Ovary (tissue), 9 donors: Measurements from ENCODE around the gene TP73. TPM values are rescaled to one million over a fixed set of nuclear protein-coding genes. Genes with fewer than 3 reads are reported as not detected.

Source experiments
- DNase-seq, 5 donors: peaks; one replicate each; pipeline ENCODE4 v3.0.0-alpha.2; 2019 to 2020
- H3K27ac ChIP-seq, 2 donors: fragments of 200-600 bp; one replicate each; pipeline versions ENCODE4 v1.5.1 to v1.8.0; 2019 to 2022
- H3K27me3 ChIP-seq: fragments of 200-600 bp; one replicate; pipeline ENCODE4 v1.8.0; 2022
- H3K36me3 ChIP-seq: fragments of 200-600 bp; sonication (generic); one replicate; pipeline ENCODE4 v1.5.1; 2019
- H3K4me1 ChIP-seq: one replicate; pipeline ENCODE4 v1.8.1; 2013; ENCODE audit warnings: mild to moderate bottlenecking, moderate library complexity; ENCODE audit not compliant: insufficient read depth
- H3K4me3 ChIP-seq: fragments of 200-600 bp; sonication (generic); one replicate; pipeline ENCODE4 v1.5.1; 2017
- H3K9me3 ChIP-seq, 2 donors: fragments of 200-600 bp in 1 of 2; sonication (generic) in 1 of 2; one replicate each; pipeline versions ENCODE4 v1.5.1 to v1.8.1; 2013 to 2019; ENCODE audit warnings: mild to moderate bottlenecking in 1 of 2, moderate library complexity in 1 of 2
- EP300 ChIP-seq: sonication (generic); formaldehyde crosslinking; IDR thresholded peaks from one replicate; pipeline ENCODE4 v1.6.1; 2017; ENCODE audit warnings: antibody characterized with exemption
- POLR2A ChIP-seq: fragments of 450-650 bp; IDR thresholded peaks from one replicate; pipeline ENCODE4 v1.6.1; 2017; ENCODE audit warnings: antibody characterized with exemption, mild to moderate bottlenecking, moderate library complexity
- WGBS, 3 donors: extraction: QIAGEN DNeasy Blood & Tissue Kit in 1 of 3; methylation state at CpG; one replicate each; pipeline versions ENCODE4 v1.1.5 to v1.1.7; 2013 to 2017; 5-methylcytosine and 5-hydroxymethylcytosine counted together
- intact Hi-C, 4 donors: fragments of 100-400 bp; cut with DNase I; formaldehyde crosslinking; loops; one replicate each; pipeline versions ENCODE4 v1.11.0 to v1.15.1; 2022 to 2023
- polyA plus RNA-seq, 2 donors: library from polyadenylated mRNA; stranded (reverse); fragments of 200-250 nt in 1 of 2; fragments of 350-450 nt in 1 of 2; fragmentation: Illumina TruSeq in 1 of 2; extraction: RNeasy Lipid Tissue Mini Kit (QIAGEN cat#74804) in 1 of 2; gene quantifications; one replicate each; pipeline ENCODE4 v1.2.3, GENCODE V29; 2013 to 2014
- small RNA-seq: library from RNA; depleted of rRNA; stranded (forward); fragments of <200 nt; gene quantifications from one replicate; pipeline ENCODE3, GENCODE V24; 2016
- total RNA-seq, 7 donors: library from RNA; depleted of rRNA in 2 of 7; stranded (reverse); fragments of >200 nt in 2 of 7; fragmentation: NEBNext Ultra II Directional in 3 of 7; extraction: Animal tissue kit (Norgen Biotek cat#: 25700) in 3 of 7; gene quantifications; one replicate each; pipeline versions ENCODE4 v1.1.0 to v1.2.4, GENCODE V29; 2016 to 2023
- TF ChIP-seq, protein P1 (sequence below), 3 donors: fragments of 450-650 bp in 2 of 3; fragments of 200-600 bp in 1 of 3; IDR thresholded peaks; one replicate each; pipeline versions ENCODE4 v1.5.1 to v1.8.0; 2016 to 2022; ENCODE audit warnings: antibody characterized with exemption in 3 of 3, mild to moderate bottlenecking in 1 of 3
- donor health status: DM: no; HTN: no; CAD: no; lungs with moderate emphysema.
- donor health status: DM: no; HTN: no; CAD: no.
- donor health status: Bipolar disorder and iron deficiency.
- donor health status: DM: yes; HTN: yes; CAD: no.
- donor health status: DM: no; HTN: no; CAD: no.
- donor health status: DM: yes; HTN: yes; CAD: no.

The TP73 gene
- total and polyA plus RNA-seq, 9 donors = 0.03 to 7.5 (median 0.42) TPM

DNA sequence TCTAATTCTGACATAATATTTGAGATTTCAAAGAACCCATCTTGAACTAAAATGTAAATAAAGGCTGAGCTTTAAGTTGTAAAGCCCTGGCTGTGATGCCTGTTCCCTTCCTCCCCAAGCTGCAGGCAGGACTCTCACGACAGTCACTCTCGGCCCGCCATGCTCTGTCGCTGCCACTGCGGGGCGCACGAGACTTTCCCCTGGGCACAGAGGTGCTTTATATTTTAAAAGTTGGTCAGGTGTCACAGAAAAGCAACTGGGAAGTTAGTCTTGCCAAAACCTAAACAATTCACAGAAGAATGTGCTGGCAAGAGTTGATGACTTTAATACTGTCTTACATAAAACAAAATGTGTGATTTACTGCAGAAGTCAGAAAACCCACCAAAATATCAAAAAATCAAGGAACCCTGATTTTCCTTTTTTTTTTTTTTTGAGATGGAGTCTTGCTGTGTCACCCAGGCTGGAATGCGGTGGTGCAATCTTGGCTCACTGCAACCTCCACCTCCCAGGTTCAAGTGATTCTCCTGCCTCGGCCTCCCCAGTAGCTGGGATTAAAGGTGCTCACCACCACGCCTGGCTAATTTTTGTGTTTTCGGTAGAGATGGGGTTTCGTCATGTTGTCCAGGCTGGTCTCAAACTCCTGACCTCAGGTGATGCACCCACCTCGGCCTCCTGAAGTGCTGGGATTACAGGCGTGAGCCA is 133.3 kb downstream of the TP73 start:
- intact Hi-C loops = no loop called here
- WGBS, 3 donors = 73 to 83% (median 81%) methylated on average over 14 of the region's 14 CpGs
- TF ChIP-seq POLR2A (no peak), EP300 (no peak)
- TF ChIP-seq, protein P1, sequence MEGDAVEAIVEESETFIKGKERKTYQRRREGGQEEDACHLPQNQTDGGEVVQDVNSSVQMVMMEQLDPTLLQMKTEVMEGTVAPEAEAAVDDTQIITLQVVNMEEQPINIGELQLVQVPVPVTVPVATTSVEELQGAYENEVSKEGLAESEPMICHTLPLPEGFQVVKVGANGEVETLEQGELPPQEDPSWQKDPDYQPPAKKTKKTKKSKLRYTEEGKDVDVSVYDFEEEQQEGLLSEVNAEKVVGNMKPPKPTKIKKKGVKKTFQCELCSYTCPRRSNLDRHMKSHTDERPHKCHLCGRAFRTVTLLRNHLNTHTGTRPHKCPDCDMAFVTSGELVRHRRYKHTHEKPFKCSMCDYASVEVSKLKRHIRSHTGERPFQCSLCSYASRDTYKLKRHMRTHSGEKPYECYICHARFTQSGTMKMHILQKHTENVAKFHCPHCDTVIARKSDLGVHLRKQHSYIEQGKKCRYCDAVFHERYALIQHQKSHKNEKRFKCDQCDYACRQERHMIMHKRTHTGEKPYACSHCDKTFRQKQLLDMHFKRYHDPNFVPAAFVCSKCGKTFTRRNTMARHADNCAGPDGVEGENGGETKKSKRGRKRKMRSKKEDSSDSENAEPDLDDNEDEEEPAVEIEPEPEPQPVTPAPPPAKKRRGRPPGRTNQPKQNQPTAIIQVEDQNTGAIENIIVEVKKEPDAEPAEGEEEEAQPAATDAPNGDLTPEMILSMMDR (IDR thresholded peaks at IDR 0.05) = no peak
- H3K4me3 ChIP-seq = no peak overlapping the region
- no peaks in the 10 kb centered on the region for H3K9me3 ChIP-seq
- peaks cover 2% of the 10 kb centered on the region for H3K4me1 ChIP-seq
- DNase-seq = no peak
- no peaks in the 10 kb centered on the region for H3K27me3 ChIP-seq
- H3K27ac ChIP-seq = no peak overlapping the region
- H3K36me3 ChIP-seq = no peaks in the 10 kb centered on the region

Small RNA genes lying within 50 kb of the gene (small RNA-seq; reads per million reads assigned to genes)
- not detected for gene RF02197
- not detected for gene RN7SL574P

Other genes with a start within 250 kb of the TP73 start
- 1 to 10 TPM in 6 of 7 donors, under 1 TPM in 1; 1.00 to 8.4 (median 2.5) TPM for gene ARHGEF16, start 197.9 kb upstream of the TP73 start, total RNA-seq
- 1 to 10 TPM in 1 of 2 donors, under 1 TPM in 1; 0.13 to 1.7 TPM for gene ARHGEF16, start 197.9 kb upstream of the TP73 start, polyA plus RNA-seq
- 100 to 1,000 TPM in 1 of 7 donors, 10 to 100 TPM in 5, 1 to 10 TPM in 1; 6.0 to 117 (median 14.6) TPM for gene MEGF6, start 41.0 kb upstream of the TP73 start, total RNA-seq
- 10 to 100 TPM in 1 of 2 donors, under 1 TPM in 1; 0.10 to 12.0 TPM for gene MEGF6, start 41.0 kb upstream of the TP73 start, polyA plus RNA-seq
- gene TPRG1L, start 27.5 kb upstream of the TP73 start, total RNA-seq = 10 to 100 TPM; 25.3 to 51.1 (median 44.2) TPM
- 10 to 100 TPM; 40.1 to 71.5 TPM for gene TPRG1L, start 27.5 kb upstream of the TP73 start, polyA plus RNA-seq
- 10 to 100 TPM; 10.3 to 16.7 (median 15.8) TPM for gene WRAP73, start 2.4 kb upstream of the TP73 start, total RNA-seq
- gene WRAP73, start 2.4 kb upstream of the TP73 start, polyA plus RNA-seq = 10 to 100 TPM in 1 of 2 donors, 1 to 10 TPM in 1; 5.3 to 18.0 TPM
- not detected for gene CCDC27, start 99.9 kb downstream of the TP73 start, total RNA-seq
- gene CCDC27, start 99.9 kb downstream of the TP73 start, polyA plus RNA-seq = under 1 TPM in 1 of 2 donors, not detected in 1; 0.05 TPM
- gene SMIM1, start 120.2 kb downstream of the TP73 start, total RNA-seq = 10 to 100 TPM in 6 of 7 donors, 1 to 10 TPM in 1; 7.1 to 22.1 (median 21.4) TPM
- 10 to 100 TPM in 1 of 2 donors, not detected in 1; 10.7 TPM for gene SMIM1, start 120.2 kb downstream of the TP73 start, polyA plus RNA-seq
- 10 to 100 TPM; 26.7 to 60.7 (median 47.6) TPM for gene LRRC47, start 144.0 kb downstream of the TP73 start, total RNA-seq
- 10 to 100 TPM; 28.0 to 50.6 TPM for gene LRRC47, start 144.0 kb downstream of the TP73 start, polyA plus RNA-seq
- 10 to 100 TPM; 14.9 to 40.7 (median 37.6) TPM for gene CEP104, start 204.7 kb downstream of the TP73 start, total RNA-seq
- gene CEP104, start 204.7 kb downstream of the TP73 start, polyA plus RNA-seq = 10 to 100 TPM in 1 of 2 donors, 1 to 10 TPM in 1; 7.9 to 39.0 TPM
- gene DFFB, start 205.0 kb downstream of the TP73 start, total RNA-seq = 10 to 100 TPM in 4 of 7 donors, 1 to 10 TPM in 3; 7.6 to 12.8 (median 11.0) TPM
- 1 to 10 TPM; 6.8 to 7.9 TPM for gene DFFB, start 205.0 kb downstream of the TP73 start, polyA plus RNA-seq
- 10 to 100 TPM; 12.9 to 23.9 (median 19.5) TPM for gene C1orf174, start 247.8 kb downstream of the TP73 start, total RNA-seq
- 10 to 100 TPM; 14.4 to 17.9 TPM for gene C1orf174, start 247.8 kb downstream of the TP73 start, polyA plus RNA-seq